Endometrial microvascular endothelial cells (primary cell): ENCODE results near the gene BAIAP2L1. TPM values are rescaled to one million over a fixed set of nuclear protein-coding genes. Genes with fewer than 3 reads are reported as not detected.

Source experiments
- in situ Hi-C: cut with HindIII; loops from 2 replicates; pipeline ENCODE4 v1.10.0; 2017; ENCODE audit warnings: low sequenced_read_pairs, low pct_unique_long_range_greater_than_20kb; ENCODE audit errors: inconsistent ontology term
- total RNA-seq: library from RNA; depleted of rRNA; stranded (reverse); fragments of >200 nt; gene quantifications from one replicate; pipeline ENCODE4 v1.2.3, GENCODE V29; 2015; ENCODE audit errors: inconsistent ontology term

Gene BAIAP2L1
- total RNA-seq, 1 donor from 2014 or later: 3.1 TPM

DNA sequence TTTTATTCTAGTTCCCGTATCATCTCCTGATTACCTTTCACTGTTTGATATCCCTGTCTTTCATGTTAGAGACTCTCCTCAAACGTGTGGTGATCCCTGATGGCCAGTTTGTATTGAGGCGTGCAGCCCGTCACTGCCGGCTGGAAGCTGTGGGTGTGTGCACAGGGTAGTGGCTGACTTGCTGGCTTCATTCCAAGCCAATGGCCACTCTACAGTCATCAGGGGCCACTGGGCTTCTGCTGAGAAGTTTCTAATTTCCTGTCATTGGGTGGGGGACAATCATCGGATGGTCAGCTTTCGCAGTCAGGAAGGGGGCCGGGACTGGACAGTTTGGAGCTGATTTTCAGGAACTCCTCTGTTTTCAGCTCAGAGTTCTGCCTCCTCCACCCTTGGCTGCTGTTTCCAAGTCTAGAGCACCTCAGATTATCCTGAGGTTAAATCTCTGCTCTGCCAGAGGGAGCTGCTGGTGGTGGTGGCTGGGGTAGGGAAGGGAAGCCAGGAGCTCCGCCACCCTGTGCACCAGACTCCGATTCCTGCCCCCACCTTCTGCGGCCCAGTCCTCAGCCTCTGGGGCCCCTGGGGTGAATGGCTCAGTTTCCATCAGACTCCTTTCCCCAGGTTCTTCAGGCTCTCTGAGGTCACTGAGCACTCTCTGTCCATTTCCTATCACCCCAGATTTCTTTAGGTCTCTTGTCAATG lies 34.9 kb downstream of the BAIAP2L1 start:
- in situ Hi-C loops: no loop called here

DNA sequence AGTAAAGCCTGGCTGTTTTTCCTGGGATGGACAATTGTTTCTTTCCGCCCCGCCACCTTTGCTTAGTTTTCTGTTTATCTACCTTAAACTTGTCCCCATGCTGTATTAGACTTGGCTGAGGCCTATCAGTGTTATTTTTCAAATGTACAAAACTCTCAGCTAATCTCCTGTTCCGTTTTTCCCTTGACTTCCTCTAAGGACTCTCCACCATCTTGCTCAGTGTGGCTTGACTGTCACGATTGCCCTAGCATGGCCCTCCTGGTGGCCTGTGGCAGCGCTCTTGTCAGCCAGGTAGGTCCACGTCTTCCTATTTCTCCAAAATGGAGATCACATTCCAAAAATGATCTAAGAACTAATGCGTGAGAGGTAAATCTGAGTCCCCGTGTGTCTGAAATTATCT lies 36.7 kb downstream of the BAIAP2L1 start:
- in situ Hi-C loops: no loop called here

DNA sequence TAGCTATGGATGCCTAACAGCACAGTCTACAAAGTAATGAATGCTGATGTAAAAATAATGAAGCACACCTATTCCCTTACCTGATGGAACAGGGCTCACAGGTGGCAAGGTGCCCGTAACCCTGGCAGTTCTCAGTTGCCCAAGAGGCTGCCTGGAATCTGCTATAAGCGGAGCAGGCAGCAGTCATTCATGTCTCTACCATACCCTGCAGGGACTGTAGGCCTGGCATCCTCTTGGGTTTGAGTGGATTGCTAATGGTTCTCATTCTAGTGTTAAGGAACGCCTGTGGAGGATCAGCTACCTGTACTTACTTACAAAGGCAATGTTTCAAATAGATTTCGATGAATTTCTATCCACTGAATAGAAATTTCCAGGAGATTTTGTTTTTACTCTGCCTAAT lies 38.4 kb downstream of the BAIAP2L1 start:
- in situ Hi-C loops: no loop called here

DNA sequence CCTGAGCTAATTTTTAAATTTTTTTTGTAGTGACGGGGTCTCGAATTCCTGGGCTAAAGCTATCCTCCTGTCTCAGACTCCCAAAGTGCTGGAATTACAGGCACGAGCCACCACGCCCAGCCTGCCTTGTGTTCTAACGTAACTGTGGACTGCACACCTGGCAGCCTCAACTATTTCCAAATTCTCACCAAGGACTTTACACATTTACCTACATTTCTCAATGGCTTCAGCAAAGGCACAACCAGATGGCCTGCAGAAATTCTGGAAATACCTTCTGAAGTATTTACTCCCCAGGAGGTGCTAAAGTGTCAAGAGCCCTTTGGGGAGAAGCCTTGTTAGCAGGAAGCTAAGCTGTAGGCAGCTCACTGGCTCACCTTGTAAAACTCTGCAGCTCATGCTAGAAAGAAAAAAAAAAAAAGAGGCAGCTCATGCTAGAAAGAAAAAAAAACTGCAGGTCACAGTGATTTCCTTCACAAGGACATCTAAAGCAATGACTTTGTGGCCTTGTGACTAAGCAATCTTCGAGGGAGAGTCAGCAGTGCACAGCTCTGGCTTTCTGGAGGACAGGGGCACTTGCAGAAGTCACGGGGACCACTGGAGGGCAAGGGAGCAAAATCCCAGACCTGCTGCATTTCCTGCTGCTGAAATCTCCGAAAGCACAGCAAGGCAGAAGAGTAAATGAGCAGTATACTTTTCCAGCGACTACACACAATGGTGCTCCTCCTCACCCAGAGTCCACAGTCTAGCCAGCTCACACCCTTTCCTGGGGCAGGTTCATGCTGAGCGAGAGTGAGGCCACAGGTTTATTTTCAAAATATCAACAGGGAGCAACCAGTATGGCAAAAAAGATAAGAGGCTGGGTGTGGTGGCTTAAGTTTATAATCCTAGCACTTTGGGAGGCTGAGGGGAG lies 40.4 kb downstream of the BAIAP2L1 start:
- in situ Hi-C loops: no loop called here

DNA sequence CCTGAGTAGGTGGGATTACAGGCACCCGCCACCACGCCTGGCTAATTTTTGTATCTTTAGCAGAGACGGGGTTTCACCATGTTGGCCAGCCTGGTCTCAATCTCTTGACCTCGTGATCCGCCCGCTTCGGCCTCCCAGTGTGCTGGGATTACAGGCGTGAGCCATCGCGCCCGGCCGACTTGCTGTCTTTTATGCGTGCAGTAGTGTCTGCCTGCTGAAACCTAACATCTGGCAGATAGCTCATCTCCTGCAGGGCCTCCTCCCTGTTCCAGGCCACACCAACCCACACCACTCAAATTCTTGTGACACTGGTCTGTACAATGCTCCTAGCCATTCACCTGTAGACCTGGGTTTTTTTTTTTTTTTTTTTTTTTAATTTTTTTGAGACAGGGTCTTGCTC lies 41.5 kb downstream of the BAIAP2L1 start:
- in situ Hi-C loops: no loop called here

DNA sequence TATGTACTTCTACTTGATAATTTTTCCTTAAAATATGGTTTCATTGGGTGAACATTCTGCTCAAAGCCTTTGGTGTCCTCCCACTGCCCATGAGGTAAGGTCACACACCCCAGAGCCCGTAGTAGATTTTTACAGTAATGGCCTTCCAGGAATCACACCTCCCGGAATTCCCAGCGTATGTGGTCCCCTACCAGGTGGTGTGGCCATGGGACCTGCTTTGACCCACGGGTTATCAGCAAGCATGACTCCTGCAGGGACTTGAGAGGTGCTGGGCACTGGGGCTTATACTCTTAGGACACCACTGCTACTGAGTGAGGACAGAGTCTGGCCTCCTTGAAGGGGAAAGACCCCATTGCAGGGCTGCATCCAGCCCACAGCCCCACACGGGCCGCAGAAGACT lies 42.2 kb downstream of the BAIAP2L1 start:
- in situ Hi-C loops: no loop called here

DNA sequence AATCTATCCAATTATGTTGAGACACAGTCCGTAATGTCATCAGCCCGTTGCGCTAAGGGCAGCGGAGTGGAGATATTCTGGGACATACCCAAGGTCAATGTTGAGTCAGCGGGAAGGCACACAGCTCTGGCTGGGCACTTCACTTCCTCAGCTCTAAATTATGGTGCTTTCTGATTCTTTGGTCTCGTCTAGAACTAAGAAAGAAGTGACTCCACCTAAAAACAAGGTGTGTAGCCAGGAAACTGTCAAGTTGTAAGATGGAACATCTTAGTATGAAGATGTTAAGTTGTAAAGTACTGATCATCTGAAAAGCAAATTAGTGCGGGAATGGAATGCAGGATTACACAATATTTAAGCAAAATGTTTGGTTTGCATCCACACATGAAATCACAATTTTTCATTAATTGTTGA lies 43.1 kb downstream of the BAIAP2L1 start:
- in situ Hi-C loops: no loop called here

DNA sequence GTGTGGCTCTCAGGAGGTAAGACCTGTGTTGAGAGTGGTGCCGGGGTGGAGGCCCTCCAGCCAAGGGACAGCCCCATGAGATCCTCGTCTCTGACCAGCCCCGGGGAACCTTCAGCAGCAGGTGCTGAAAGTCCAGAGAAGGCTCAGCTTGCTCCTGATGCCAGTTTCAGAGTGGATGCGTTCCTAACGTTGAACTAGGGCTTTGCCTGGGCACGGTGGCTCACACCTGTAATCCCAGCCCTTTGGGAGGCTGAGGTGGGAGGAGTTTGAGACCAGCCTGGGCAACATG lies 45.7 kb downstream of the BAIAP2L1 start:
- in situ Hi-C loops: no loop called here

DNA sequence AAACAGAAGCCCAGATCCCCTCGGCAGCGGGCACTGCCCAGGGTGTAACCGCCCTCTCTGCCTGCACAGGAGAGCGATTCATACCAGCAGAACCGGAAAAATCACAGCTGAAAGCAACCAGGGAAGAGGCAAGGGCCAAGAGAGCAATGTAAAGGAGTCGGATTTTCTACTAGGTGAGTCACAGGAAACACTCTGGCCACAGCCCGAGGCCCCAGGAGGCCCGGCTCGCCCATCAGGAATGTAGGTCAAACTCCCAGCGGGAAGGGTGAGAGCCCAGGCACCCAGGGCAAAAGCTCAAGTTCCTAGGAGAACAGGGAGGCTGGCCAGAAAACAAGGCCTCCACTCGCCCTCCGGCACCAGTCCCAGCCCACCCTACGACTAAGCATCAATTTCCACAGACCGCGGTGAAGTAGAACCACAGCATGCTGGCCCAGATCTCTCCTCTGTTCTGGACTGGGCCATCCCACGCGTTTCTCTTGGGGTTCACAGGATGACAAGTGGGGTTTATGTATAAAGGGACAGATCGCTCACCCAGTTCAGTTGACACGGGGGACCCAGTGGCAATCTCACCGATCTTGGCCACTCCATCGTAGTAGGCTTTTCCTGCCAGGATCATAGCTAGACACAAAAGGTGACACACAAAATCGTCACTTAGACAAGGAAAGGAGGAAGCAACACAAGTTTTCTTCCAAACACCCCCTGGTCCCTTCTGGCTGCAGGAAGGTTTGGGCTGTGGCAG lies 46.2 kb downstream of the BAIAP2L1 start:
- in situ Hi-C loops: no loop called here

DNA sequence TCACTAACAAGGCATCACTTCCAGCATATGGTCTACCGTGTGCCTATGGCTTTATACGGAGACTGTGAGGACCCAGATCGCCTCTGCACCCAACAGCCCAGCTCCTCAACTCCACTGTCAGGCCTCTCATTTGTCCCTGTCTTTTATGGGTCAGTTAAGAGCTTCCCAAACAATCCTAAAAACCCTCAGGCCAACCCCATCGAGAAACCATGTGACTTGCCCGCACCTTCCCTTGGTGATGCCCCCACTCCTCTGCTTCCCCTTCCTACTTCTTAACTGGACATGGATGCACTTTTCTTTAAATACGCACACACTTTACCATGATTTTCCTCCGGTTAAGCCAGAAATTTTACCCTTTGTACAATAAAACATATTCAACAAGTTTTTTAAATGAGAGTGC lies 46.8 kb downstream of the BAIAP2L1 start:
- in situ Hi-C loops: no loop called here

DNA sequence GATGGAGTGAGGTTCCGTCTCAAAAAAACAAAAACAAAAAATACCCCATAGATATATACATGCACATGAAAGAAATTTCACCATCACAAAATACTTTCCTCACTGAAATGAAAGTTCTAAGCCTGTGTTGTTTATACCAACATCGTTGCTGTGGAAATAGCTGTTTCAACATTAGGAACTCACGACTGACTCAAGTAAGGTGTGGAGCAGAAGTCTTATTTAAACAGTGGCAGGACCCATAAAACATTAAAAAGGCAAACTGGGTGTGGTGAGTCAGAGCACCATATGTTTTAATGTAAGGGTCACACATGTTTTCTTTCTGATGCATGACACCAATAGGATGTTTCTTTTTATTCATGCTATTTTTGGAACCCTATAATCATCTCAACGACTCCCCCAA lies 48.3 kb downstream of the BAIAP2L1 start:
- in situ Hi-C loops: no loop called here

DNA sequence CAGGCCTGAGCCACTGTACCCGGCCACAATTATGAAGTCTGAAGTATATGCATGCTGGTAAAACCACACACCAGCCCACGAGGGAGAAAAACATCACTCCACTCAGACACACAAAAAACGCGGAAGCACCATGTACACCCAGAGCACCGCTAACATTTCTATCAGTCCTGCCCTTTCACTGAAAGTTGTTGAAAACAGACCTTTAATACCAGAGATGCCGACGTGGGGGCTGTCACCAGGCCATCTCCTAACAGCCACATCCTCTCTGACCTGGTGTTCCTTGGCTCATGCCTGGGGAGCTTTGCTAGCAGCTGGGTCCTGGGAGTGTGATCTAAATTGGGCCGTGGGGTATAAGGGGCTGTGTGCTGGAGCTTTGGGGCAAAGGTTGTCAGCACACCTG lies 49.8 kb downstream of the BAIAP2L1 start:
- in situ Hi-C loops: no loop called here

DNA sequence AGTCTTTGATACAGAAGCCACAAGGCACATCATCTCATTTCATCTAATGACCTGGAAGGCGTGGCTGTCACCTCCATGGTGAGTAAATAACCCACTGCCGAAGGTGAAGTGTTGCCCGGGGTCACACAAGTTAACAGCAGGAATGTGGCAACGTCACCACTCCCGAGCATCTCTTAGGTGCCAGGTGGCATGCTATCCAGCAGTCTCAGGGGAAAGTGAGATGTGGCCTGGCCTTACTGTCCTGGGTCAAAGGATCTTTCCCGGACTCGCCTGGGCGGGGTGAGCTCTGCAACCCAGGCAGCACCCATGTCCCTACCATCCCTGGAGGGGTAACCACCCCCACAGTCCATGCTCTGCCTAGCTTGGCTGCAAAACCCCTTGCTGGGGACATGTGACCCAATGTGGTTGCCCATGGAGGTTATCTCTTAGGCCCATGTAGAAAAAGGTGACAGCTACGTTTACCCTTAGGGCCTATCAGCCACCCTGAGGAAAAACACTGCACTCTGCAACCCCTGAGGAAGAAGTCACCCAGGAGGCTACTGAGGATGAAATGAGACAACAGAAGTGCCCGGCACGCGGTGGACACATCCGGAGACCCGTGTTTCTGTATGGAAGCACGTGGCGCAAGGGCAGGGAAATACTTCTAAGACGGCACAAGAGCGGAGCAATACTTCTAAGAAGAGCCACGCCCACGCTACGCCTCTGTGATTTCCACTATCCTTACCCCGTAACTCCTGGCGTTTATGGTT lies 52.0 kb downstream of the BAIAP2L1 start:
- in situ Hi-C loops: no loop called here

DNA sequence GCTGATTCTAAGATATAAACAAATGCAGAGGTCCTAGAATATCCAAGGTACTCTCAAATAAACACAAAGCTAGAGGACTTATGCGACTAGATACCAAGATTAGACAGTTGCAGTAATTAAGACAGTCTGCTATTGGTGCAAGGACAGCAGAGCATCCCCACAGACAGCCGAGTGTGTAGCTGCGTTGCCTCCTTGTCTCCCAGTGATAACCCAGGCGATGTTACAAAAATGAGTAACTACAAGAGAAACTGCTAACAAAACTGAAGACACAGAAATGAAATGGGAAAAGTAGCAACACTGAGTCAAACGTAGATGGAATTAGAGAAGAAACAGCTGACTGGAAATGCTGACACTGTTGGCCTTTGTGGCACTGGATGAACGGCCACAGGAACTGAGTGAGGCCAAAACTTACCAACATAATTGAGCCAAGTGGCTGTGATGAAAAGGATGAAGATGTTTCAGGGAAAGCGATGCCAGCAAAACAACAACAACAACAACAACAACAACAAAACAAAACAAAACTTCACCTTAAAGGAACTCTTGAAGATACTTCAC lies 54.3 kb downstream of the BAIAP2L1 start:
- in situ Hi-C loops: no loop called here

DNA sequence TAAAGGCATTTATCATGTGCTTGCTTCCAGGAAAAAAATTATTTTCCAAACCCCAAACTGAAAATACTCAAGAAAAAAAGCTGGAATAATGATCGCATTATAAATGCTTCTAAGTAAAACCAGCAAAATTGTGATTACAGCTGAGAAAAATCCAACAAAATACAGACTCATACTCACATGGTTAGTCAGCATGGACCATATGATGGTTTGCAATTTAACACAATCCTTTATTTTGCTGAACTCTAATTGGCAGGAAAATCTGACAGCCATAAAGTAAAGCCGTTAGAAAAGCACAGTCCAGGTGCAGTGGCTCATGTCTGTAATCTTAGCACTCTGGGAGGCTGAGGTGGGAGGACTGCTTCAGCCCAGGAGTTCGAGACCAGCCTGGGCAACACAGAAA lies 59.8 kb downstream of the BAIAP2L1 start:
- in situ Hi-C loops: no loop called here

DNA sequence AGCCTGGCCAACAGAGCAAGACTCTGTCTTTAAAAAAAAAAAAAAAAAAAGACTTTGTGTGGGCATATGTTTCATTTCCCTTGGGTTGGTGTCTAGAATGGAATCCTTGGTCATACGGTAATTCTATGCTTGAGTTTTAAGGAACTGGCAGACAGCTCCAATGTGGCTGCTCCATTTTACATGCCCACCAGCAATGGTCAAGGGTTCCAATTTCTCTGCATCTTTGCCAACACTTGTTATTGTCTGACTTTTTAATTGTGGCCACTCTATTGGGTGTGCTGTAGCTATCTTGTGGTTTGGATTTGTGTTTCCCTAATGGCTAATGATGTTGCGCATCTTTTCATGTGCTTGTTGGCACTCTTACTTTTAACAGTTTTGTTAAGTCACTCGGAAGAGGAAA lies 61.8 kb downstream of the BAIAP2L1 start:
- in situ Hi-C loops: no loop called here

DNA sequence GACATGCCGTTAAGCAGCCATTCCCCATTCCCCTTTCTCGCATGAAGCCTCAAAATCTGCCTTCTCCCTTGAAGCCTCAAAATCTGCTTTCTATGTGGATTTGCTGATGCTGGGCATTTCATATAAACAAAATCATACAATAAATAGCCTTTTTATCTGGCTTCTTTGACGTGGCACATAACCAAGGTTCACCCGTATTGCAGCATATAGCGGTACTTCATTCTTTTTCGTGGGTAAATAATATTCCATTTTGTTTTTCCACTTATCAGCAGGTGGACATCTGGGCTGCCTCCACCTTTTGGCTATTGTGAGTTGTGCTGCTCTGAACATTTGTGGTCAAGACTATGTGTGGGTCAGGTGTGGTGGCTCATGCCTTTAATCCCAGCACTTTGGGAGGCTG lies 62.4 kb downstream of the BAIAP2L1 start:
- in situ Hi-C loops: no loop called here

DNA sequence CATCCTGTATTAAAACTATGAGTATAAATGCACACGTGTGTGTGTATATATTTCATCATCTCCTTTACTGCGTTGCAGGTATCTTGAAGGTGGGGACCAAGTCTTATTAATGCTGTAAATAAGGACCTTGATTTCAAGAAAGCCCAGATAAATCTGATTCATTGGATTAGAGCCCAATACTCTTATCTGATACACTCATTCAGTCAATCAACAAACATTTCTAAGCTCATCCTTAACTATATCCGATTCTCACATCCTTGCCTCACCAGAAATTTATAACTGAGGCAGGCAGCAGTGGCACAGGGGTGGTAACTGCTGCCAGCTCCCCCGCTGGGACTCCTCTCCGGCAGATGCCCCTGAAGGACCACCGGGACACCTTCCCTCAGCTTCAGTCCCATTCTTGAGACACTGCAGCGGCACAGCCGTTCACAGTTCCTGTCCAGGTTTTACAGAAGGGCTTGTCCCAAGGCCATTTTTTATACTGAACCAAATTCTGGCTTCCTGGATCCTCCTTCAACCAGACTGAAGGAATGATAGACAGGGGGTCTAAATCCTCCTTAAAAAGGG lies 65.4 kb downstream of the BAIAP2L1 start:
- in situ Hi-C loops: no loop called here

DNA sequence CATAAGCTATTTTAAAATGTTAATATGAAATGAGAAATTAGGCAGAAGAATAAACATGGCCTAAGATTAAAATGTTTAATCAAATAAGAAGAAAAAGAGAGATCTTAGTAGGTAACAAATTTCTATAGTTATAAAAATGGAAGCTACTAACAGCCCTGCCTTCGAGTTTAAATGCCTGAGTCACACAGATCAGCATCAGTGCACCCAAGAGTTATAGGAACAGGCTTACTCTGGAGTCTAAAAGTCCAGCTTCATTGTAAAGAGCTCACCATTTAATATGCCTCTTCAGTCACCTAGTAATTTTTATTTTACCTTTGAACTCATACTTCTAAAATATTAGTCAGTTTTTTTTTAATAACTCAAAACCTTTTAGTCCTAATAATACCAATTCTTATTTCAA lies 66.8 kb downstream of the BAIAP2L1 start:
- in situ Hi-C loops: no loop called here
